Activated T-helper 1 cell treated with Interleukin-2 at 50 U/mL for 16 hours (primary cell): ENCODE data around the gene PNMA8A.
"Not testable (repeated sequence)": the region's sequence is repeated elsewhere in the genome, so short reads cannot be mapped to it uniquely, and the experiment has no call there.

Experiments used
- DNase-seq: peaks from one replicate; pipeline ENCODE4 v3.0.0-alpha.2; 2020; ENCODE audit warnings: low read depth

The PNMA8A gene

DNA sequence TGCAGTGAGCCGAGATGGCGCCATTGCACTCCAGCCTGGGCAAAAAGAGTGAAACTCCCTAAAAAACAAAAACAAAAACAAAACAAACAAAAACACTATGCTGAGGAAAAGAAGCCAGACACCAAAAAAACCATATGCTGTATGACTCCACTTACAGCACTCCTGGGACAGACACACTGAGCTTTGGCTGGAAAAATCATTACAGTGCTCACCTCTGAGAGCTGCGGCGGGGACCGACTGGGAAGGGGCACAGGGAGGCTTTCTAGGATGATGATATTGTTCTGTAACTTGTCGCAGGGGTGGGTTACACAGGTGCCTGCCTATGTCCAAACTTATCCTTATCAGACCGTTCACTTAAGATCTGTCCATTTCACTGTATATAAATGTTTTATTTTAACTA, 7.8 kb downstream of the PNMA8A start:
- no peak for DNase-seq

DNA sequence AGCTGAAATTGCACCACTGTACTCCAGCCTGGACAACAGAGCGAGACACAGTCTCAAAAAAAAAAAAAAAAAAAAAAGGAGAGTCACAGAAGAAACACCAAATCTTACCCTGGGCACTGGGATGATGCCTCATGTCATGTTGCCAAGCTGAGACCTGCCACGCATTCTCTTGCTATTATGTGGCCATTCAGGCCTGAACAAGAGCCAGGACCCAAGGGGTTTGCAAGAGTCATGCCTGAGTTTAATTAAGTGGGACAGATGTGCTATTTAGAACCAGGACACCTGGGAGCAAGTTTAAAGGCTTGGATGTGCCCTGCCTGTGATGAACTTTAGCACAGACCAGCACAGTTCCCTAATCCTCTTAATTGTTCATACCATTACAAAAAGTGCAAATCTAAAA, 9.8 kb downstream of the PNMA8A start:
- no peak for DNase-seq

DNA sequence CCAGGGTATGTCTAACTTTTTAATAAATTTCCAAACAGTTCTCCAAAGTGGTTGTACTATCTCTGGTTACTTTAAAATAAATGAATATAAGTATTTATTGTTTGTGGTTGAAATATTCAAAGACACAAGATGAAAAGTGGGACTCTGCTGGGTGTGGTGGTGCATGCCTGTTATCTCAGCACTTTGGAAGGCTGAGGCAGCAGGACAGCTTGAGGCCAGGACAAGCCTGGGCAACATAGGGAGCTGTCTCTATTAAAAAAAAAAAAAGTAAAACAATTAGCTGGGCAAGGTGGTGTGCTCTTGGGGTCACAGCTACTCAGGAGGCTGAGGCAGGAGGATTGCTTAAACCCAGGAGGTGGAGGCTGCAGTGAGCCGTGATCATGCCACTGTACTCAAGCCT, 10.4 kb downstream of the PNMA8A start:
- no peak for DNase-seq

DNA sequence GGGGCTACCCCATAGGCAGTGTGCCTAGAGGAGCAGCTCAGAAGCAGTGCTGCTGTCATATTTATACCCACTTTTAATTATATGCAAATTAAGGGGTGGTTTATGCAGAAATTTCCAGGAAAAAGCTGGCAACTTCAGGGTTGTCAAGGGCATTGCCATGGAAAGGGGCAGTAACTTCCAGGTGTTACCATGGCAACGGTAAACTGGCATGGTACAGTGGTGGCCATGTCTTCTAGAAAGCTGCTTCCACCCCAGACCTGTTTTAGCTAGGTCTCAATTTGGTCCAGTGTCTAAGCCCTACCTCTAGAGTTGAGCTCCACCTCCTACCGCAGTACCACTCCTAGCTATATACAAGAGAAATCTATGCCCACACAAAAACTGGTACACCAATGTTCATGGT, 11.3 kb downstream of the PNMA8A start:
- DNase-seq: no peak

DNA sequence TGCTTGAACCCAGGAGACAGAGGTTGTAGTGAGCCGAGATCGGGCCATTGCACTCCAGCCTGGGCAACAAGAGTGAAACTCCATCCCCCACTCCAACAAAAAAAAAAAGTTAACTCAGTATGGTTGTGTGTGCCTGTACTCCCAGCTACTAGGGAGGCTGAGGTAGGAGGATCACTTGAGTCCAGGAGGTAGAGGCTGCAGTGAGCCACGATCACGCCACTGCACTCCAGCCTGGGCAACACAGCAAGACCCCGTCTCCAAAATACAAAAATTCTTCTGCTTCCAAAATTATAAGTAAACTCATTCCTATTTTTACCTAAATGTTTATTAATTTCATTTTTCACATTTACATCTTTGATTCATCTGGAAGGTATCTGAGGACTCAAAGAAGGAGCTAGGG, 14.4 kb downstream of the PNMA8A start:
- no peak for DNase-seq

DNA sequence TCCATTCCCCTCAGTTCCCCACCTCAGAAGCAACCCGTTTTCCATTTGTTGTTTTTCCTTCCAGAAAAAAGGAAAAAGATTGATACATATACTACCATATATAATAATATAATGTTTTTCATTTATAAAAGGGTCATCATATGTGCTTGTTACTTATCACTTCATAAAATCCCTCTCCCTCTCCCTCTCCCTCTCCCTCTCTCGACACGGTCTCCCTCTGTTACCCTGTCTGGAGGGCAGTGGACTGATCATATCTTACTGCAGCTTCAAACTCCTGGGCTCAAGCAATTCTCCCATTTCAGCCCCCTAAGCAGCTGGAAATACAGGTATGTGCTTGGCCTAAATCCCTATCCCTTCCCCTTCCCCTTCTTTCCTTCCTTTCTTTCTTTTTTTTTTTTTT, 17.1 kb downstream of the PNMA8A start:
- no peak for DNase-seq

DNA sequence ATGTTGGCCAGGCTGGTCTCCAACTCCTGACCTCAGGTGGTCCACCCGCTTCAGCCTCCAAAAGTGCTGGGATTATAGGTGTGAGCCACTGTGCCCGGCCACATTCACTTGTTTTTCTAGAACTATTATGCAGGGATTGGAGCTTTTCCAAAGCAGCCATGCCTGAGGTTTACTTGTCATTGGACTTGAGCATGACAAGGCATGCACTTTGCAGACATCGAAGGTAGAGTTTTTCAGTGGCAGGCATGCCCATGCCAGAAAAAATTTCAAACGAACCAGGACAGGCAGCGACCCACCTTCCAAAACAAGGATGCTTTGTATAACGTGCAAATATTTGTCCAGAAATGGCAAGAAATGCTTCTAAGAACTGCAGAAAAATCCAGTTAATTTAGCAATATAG, 17.7 kb downstream of the PNMA8A start:
- no peak for DNase-seq

DNA sequence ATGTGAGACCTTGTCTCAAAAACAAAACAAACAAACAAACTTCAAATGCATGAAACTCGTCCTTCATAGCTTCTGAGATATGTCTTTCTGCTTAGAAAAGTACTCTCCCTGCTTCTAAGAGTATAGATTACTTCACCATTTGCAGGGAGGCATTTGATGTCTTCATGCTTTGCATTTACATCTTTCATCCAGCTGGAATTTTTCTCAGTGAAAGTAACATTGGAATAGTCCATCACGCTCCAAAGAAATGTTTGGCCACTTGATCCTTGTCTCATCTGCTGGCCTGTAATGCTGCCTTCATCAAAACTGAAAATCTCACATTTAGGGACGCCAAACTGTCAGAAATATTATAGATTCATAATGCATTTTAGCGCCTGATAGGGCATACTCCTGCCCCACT, 19.2 kb downstream of the PNMA8A start:
- DNase-seq: no peak

DNA sequence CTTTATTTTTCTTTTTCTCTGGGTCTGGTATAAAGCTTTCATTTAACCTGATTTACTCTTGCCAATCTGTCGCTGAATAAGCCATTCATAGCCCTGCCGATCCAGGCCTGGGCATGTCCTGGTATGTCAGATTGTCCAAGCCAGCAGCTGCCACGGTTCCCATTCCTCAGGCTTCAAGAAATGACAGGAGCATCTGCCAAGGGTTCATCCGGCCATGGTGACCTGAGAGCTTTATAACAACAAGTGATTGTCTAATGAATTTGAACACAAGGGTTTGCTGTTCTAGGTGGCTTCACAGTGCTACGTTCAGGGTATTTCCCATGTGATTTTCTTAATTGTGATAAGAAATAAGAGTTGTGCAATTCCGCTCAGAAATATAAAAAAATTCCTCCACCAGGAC, 20.0 kb downstream of the PNMA8A start:
- no peak for DNase-seq

DNA sequence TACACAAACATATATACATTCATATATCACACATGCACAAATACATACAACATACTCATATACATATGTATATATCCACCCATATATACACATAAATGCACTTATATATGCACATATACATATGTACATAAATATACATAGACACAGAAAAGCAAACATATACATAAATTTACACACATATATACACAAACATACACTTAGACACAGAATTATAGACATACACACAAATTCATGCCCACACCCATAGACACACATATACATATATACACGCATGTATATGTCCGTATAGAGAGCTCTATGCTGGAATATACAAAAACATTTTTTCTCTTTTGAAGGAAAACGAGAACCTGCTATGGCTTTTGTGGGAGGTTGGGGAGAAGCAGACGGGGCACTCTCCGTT, 20.6 kb downstream of the PNMA8A start:
- no peak for DNase-seq

DNA sequence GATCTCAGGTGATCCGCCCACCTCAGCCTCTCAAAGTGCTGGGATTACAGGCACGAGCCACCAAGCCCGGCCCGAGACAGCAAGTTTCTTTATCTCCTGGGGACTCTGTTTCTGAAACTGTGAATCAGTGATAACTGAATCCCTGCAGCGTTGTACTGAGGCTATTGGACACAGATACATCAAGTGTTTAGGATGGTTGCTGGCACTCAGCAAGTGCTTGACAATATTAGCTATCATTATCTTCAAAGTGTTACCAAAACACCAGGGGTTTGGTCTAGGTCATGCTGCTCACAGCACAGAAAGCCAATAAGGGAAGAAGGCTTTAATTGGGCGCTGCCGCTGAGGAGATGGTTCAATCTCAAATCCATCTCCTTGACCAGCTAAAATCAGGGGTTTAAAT, 22.1 kb downstream of the PNMA8A start:
- DNase-seq: no peak

DNA sequence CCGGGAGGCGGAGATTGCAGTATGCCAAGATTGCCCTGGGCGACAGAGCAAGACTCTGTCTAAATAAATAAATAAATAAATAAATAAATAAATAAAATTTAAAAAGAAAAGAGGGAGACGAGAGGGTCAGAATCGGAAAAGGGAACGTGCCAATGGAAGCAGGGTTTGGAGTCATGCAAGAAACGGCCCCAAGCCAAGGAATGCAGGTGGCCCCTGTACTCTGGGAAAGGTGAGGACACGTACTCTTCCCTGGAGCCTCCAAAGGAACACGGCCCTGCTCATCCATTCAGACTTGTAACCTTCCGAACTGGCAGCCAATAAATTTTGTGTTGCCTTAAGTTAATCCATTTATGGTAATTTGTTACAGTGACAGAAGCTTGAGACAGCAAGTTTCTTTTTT, 22.8 kb downstream of the PNMA8A start:
- DNase-seq: no peak

DNA sequence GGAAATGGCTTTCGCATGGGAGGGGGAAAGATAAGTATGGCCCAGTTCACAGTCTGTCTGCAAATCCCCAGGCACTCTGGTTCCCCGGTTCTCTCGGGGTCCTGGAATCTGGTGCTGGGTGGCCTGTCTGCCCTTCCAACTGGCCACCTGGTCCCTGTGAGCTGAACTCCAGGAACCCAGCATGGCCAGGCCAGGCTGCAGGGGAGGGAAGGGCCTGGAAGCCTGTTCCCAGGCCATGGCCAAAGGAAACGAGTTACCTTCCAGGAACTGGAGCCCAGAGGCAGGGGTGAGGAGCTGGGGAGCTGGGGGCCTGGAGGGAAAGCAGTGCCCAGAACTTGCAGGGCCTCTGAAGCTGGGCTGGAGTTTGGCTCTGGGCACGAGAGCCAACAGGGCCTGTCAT, 23.5 kb downstream of the PNMA8A start:
- no peak for DNase-seq

DNA sequence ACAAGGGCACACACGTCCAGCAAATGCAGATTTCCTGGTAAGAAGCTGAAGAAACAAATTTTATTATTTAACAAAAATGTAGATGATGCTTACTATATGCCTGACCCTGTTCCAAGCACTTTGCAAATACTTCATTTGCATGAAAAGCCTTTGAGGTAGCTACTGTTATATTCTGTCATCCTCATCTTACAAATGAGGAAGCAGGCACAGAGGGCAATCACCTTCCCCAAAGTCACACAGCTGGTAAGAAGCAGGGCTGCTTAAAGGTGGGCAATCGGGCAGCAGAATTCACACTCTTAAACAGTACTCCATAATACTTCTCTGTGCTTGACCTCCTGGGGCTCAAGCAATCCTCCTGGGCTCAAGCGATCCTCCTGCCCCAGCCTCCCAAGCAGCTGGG, 24.4 kb downstream of the PNMA8A start:
- DNase-seq: no peak

DNA sequence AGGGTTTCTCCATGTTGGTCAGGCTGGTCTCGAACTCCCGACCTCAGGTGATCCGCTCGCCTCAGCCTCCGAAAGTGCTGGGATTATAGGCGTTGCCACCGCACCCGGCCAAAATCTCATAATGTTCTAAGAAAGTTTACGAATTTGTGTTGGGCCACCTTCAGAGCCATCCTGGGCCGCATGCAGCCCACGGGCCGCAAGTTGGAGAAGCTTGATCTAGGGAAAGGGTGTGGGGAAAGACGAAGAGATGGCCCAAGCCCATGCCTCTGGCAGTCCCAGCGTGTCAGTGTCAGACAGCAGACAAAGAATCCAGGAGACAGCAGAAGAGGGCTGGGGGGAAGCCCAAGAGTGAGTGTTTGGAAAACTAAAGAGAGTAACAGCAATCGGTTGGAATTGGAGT, 25.3 kb downstream of the PNMA8A start:
- no peak for DNase-seq

DNA sequence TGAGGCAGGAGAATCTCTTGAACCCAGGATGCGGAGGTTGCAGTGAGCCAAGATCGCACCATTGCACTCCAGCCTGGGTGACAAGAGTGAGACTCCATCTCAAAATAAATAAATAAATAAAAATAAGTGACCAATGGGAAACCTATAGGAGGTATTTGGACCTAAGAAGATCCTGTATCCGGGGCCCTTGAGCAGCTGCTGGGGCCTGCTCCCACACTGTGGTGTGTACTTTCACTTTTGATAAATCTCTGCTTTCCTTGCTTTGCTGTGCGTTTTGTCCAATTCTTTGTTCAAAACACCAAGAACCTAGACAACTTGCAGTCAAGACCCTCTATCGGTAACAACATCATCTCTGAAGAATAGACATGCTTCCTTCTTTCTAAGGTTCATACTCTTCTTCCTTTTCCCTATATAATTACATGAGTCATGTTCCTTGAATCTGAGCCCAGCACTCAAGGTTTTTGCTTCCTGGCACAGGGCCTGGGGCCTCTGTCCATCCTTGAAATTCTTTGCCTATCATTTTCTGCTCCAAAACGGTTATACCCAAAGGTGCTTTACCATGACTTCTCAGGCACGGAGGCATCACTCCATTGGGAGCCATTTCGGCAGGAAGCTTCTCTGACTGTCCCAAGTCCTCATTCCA, 28.4 kb downstream of the PNMA8A start:
- no peak for DNase-seq

DNA sequence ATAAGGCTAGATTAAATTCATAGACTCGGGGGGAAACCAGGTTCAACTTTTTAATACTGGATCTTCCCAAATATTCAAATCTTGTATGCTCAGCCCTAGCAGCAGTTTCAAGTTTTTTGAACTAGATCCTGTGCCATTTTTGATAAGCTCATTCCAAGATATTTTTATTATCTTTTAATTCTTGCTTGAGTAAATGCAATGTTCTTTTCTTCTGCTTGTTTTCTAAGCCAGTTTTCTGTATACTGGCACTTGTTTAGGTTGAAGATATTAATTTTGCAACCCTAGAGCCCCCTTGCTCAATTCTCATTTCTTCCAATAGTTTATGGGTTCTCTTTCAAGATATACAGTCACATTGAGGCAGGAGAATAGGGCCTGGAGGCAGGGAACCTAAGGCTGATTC, 29.5 kb downstream of the PNMA8A start:
- DNase-seq: no peak

DNA sequence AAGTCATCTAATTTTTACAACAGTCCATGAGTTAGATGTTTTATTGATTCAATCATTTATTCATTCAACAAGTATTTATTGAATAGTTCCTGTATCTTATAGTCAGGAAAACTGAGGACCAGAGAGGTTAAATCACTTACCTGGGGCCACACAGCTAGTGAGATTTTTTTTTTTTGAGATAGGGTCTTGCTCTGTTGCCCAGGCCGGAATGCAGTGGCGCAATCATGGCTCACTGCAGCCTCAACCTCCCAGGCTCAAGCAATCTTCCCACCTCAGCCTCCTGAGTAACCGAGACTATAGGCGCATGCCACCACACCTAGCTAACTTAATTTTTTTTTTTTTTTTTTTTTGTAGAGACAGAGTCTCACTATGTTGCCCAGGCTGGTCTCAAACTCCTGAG, 35.7 kb downstream of the PNMA8A start:
- not testable (repeated sequence) for DNase-seq

DNA sequence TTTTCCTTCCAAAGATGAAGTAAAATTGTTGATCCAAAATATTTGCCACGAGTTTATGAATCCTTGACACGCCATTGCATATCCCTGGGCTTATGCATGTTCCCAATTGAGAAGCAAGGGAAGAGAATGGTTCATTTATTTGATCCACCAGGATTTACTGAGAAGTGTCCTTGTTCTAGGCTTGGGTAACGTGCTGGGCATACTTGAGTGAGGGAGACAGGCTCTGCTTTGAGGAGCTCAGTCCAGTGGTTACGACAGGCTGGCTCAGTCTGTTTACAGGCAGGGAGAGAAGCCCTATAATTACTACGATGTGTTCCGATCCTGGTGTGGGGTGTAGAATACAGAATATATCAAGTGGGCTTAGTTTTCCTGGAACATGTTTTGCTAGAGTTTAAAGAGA, 36.4 kb downstream of the PNMA8A start:
- no peak for DNase-seq

DNA sequence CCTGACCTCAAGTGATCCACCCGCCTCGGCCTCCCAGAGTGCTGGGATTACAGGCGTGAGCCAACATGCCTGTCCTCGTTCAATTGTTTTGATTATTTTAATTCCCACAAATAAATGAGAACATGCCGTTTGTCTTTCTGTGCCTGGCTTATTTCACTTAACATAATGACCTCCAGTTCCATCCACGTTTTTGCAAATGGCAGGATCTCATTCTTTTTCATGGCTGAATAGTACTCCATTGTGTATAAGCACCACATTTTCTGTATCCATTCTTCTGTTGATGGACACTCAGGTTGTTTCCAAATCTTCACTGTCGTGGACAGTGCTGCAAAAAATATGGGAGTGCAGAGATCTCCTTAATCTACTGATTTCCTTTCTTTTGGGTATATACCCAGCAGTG, 37.9 kb downstream of the PNMA8A start:
- DNase-seq: not testable (repeated sequence)

DNA sequence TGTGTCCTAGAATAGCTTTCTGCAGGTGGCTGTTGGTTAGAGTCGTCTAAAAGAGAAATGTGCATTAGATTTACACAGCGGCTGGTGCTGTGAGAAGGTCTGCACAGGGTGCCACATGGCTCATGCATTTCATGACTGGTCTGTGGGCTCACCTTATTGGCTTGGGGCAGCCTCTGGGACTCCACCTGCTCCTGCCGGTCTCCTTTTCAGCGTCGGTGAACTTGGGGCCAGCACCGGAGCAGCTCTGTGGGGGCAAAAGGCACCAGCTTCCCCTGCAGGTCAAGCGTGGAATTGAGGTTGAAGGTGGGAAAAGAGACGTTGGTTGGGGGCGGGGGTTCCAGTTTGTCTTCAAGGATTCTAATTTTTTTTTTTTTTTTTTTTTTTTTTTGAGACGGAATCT, 39.5 kb downstream of the PNMA8A start:
- DNase-seq: no peak

DNA sequence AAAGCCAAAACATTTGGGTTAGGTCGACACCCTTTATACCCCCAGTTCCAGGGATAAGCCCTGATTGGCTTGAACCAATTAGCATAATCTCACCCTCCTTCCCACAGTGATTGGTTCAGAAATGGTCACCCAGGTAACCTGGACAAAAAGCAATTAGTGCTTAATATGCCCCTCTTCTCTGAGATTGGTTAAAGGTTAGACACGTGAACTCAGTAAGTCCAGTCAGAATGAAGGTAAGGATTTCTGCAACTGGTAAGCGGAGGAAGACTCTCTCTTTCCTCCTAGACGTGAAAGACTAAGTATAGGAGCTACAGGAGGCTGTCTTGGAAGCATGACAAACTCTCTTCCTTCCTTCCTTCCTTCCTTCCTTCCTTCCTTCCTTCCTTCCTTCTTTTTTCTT, 41.4 kb downstream of the PNMA8A start:
- DNase-seq: no peak

DNA sequence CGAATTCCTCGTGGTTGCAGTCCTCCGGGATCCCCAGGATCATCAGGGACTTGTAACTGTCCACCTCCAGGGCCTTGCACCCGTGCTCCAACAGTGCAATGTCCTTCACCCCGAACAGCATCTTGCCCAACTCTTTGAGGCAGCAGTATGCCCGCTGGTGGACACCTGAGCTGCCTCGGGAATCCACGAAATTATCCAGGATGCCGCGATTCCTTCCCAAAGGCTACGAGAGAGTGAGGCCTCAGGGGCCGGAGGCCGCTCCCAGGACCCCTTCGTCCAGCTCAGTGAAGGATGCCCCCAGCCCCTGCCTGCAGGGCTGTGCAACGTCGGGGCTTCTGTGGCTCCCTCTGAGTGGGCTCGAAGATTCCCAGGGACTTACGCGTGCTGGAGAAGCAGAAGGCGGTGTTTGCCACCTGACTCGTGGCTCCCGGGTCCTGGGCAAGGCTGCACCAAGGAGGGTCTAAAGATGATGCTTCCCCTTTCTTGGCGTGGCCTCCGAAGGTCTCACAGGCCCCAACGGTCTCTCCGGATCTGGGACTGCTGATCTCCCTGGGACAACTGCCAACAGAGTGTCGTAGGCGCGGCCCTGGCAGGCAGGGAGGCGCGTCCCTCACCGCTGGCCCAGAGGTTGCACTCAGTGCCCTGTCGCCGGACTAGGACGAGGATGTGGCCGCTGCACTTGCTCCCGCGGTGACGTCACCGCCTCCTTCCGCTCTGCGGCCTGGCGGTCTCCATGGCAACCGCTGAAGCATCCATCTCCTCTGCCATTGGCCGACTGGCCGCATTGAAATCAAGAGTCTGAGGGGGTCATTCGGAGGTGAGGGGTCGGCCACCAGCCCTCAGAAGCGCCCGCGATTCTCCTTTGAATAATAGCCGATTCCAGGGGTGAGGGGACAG, 42.9 kb downstream of the PNMA8A start, which contains the start of gene PNMA8C:
Gene PNMA8C, minus strand, starts transcription at position 698 of the 897 bp plus-strand sequence. Its CDS starts 577 bp downstream, at position 121.
- peak; percentile 16 for DNase-seq
